ENCODE results near the gene PGBD1.

- TF ChIP-seq, protein P1, sequence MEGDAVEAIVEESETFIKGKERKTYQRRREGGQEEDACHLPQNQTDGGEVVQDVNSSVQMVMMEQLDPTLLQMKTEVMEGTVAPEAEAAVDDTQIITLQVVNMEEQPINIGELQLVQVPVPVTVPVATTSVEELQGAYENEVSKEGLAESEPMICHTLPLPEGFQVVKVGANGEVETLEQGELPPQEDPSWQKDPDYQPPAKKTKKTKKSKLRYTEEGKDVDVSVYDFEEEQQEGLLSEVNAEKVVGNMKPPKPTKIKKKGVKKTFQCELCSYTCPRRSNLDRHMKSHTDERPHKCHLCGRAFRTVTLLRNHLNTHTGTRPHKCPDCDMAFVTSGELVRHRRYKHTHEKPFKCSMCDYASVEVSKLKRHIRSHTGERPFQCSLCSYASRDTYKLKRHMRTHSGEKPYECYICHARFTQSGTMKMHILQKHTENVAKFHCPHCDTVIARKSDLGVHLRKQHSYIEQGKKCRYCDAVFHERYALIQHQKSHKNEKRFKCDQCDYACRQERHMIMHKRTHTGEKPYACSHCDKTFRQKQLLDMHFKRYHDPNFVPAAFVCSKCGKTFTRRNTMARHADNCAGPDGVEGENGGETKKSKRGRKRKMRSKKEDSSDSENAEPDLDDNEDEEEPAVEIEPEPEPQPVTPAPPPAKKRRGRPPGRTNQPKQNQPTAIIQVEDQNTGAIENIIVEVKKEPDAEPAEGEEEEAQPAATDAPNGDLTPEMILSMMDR (conservative IDR thresholded peaks at IDR 0.05; ENCODE audit: low read depth, low read length) = no peak
- no peak for TF ChIP-seq EZH2 (IDR thresholded peaks at IDR 0.05; ENCODE audit: borderline replicate concordance, low read depth, low read length, poor library complexity, severe bottlenecking)
These were observed 13.7 kb upstream of the PGBD1 start for GRCh38 chr6:28267695-28268059.

Data from A673 (cell line).